Activated CD4-positive, alpha-beta T cell treated with anti-CD3 and anti-CD28 coated beads for 1 hour (primary cell): ENCODE results near the gene TMEM117.
"Not testable (repeated sequence)": the region's sequence is repeated elsewhere in the genome, so short reads cannot be mapped to it uniquely, and the experiment has no call there.

ENCODE experiments used
- DNase-seq: peaks from one replicate; pipeline ENCODE4 v3.0.0-alpha.2; 2020

TMEM117 gene

DNA sequence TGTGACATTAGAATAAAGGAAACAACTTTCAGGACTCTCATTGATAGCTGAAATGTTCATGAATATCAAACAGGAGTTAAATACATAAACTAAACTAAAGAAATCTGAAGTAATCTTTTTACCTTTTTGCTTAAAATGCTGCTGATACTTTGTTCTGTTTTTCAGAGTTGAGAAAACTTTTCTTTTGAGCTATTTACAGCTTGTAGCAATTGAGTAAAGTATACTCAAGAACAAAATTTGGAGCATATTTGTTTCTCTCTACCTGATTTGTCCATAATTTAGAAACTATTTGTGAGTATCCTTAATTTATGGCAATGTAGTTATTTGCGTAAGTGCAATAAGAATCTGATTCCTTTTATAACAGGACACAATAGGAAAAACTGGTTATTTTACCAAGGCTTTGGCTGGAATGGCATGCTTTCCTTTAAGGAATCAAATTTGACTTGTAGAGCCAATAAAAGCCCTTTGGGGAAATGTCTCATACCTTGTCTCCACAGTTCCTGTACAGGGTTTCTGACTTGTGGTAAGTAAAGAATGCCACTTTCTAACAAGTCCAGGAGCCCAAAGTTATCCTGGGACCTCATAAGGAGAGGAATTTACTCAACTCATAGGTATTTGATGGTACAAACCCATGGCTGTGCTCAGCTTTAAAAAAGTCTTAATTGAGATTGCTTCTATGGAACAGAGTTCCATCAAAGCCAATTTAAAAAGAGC lies 195.7 kb downstream of the TMEM117 start:
- no peak for DNase-seq

- no peak for DNase-seq
These were observed 199.0 kb downstream of the TMEM117 start for GRCh38 chr12:44034906-44035305.

DNA sequence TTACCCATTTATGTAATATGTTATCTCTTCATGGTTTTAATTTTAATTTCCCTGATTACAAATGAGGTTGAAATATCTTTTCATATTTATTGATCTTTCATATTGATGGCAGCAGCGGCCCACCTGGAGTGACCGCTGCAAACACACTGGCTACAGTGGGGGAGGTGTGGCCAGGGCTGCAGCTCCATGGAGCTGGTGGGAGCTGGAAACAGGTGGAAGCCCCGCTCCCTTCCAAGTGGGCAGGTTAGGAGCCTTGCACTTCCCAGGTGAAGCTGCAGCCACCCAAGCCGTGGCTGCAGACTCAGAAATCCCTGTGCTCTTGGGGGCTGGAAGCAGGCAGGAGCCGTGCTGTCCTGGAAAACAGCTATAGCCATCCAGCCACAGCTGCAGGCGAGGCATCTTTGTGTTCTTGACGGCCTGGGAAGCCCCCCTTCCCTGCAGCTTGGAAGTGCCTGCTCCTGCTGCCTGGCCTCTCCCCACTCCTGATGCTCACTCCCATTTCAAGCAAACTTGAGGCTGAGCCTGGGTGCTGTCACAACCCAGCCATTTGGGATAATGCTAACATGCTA lies 201.1 kb downstream of the TMEM117 start:
- no peak for DNase-seq

DNA sequence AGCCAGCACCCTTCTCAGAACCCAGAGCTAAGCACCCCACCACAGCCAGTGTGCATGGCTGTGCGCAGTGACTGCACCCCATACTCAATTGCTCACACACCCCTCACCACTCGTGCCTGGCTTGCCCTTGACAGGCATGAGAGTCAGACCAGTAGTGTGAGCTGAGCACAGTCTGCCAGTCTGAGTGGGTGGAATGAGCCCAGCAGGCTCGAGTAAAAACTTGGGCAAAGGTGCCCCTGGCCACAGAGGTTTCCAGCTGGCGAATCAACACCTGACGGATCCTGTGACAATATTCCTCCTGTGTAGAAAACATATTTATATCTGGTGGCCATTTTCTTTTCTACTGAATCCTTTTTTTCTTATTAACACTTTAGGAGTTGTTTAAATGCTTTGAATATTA lies 202.5 kb downstream of the TMEM117 start:
- no peak for DNase-seq

DNA sequence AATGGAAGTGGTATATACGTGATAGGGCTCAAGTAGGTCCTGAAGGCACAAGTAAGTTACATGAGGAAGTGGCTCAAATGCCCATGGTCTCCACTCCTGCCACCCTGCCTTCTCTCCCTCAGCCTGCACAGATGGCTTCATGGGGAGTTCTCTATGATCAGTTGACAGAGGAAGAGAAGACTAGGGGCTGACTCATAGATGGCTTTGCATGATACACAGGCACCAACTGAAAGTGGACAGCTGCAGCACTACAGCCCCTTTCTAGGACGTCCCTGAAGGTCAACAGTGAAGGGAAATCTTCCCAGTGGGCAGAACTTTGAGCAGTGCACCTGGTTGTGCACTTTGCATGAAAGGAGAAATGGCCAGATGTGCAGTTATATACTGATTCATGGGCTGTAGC lies 208.6 kb downstream of the TMEM117 start:
- not testable (repeated sequence) for DNase-seq

DNA sequence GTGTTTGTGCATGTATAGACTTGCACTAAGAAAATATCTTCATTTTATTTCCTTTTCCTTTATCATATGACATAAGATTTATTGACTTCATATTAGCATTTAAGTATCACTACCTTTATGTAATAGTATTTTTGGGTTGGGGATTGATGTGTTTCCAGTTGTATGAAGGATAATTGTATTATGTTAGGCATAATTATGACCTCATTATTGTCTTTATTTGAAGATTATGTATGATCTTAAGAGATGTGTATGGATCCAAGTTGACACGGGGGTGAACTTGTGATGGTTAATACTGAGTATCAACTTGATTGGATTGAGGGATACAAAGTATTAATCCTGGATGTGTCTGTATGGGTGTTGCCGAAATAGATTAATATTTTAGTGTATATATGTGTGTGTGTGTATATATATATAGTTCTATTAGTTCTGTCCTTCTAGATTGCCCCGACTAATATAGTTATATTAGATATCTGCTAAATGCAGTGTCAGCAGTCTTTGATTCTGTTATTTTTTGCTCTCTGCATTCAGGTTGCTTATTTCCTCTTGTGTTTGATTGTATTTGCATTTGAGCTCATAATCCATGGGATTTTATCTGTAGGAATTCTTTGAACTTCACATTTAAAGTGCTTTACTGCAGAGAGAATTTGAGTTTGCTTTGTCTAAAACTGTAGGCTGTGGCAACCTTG lies 211.0 kb downstream of the TMEM117 start:
- DNase-seq: no peak

- no peak for DNase-seq
These were observed 216.7 kb downstream of the TMEM117 start for GRCh38 chr12:44052554-44052953.

DNA sequence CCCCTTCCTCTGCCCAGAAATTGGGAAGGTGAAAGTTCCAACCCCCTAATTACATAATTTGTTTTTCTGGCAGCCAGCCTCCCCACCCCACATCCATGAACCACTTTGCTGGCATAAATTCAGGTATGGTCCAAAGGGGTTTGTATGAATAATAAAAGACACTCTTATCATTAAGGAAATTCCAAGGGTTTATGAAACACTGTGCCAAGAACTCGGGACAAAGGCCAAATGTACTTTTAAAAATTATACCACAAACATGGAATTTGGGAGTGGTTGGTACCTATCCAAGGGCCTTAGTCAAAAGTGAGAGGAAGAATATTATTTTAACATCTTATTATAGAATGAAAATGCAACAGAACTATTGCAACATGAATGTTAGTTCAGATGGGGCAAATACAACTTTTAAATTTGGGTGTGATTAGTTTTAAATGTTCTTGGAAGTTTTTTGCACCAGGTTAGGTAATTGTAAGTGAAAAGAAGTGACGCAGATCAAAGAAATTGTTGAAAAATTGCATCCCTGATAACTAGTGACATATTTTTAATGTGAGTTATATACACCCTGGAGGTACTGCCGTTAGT lies 217.8 kb downstream of the TMEM117 start:
- DNase-seq: no peak

DNA sequence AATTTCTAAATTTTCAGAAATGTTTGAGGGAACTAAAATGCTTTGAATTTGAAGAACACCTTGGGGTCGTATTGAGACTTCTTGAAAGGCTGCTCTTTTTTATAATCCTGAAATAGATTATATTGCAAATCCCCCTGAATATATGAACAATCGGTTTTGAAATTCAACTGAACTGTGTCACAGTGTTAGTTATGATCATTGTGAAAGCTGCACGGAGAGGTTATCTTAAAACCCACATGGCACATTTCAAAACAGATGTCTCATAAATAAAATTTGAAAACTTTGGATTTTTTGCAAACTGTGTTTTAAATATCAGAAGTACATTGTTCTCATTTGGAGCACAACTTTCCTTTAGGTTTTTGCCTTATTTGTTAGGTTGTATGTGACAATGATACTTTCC lies 218.4 kb downstream of the TMEM117 start:
- no peak for DNase-seq

GRCh38 chr12:44058366-44058765 lies 222.5 kb downstream of the TMEM117 start:
- DNase-seq: no peak

- no peak for DNase-seq
These were observed 223.6 kb downstream of the TMEM117 start for GRCh38 chr12:44059476-44059875.

GRCh38 chr12:44063671-44064070 lies 227.8 kb downstream of the TMEM117 start:
- no peak for DNase-seq

DNA sequence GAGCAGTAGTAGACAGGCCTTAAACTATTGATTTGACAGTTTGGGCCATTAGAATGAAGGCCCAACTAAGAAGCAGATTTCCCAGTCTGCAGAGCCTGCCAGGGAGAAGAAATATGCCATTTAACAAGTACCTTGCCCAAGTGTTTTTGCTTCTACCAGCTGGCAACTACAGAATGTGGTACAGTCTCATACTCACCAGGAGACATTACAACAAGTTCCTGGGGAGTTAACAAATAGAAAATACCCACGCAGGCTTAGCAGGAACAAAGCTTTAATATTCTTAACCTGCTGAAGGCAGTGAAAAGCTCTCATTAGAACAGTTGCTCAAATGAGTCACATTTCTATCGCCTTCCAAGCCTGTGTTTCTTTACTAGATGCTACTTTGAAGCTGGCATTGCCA lies 241.0 kb downstream of the TMEM117 start:
- no peak for DNase-seq

DNA sequence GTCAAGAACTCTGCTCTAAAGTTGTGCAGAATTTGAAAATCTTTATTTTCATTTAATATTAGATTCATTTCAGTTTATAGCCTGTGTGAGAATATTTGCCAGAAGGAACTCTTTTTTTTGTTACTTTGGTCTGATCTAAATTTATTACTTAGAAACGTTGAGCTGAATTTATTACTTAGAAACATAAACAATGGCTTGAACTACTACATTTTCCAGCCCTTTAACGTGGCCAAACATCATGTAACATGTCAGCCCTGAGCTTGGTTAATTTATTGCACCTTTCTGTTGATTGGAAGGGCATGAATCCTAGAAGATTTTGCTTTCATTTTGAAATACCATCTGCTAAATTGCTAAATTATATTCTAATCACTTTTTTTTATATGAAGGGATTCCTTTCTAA lies 241.4 kb downstream of the TMEM117 start:
- no peak for DNase-seq

GRCh38 chr12:44078273-44078672 lies 242.4 kb downstream of the TMEM117 start:
- no peak for DNase-seq

DNA sequence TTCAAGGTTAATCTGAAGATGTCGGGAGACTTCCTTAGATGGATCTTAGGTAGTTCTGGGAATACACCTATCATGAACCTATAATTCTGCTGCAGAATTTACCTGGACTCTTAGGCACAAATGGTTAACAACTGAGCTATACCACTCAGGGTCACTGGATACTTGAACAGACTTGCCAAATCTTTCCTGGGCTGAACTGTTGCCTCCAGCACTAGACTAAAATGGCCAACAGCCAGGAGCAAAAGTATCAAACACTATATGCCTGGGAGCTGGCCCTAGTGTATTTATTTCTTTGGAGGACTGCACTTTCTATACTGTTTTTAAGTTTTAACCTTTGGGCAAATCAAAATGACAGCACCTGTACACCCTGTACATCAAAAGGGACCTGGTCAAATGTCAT lies 252.8 kb downstream of the TMEM117 start:
- no peak for DNase-seq

- DNase-seq: no peak
These were observed 256.2 kb downstream of the TMEM117 start for GRCh38 chr12:44091948-44092606.

DNA sequence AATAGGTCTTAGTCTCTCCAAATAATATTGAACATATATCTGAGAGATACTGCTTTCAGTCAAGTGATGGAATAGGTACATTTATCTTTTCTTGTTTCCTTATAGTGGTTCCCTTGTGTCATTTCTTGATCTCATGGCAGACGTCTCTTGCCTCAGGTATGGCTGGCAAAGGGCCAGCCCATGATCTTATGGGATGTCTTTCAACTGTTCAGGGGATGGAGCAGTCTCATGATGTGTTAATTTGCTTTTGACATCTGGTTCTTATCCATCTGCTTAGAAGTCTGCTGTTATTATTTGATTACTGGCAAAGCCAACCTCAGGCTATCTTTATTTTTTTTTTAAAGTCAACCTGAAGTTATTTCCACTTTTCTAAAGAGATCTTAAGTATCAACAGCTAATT lies 262.9 kb downstream of the TMEM117 start:
- DNase-seq: no peak

GRCh38 chr12:44099486-44099885 lies 263.6 kb downstream of the TMEM117 start:
- DNase-seq: no peak

- no peak for DNase-seq
These were observed 264.4 kb downstream of the TMEM117 start for GRCh38 chr12:44100264-44100663.

- no peak for DNase-seq
These were observed 265.6 kb downstream of the TMEM117 start for GRCh38 chr12:44101475-44101874.

- DNase-seq: no peak
These were observed 279.0 kb downstream of the TMEM117 start for GRCh38 chr12:44114906-44115305.

GRCh38 chr12:44117337-44117736 lies 281.5 kb downstream of the TMEM117 start:
- no peak for DNase-seq

GRCh38 chr12:44118946-44119345 lies 283.1 kb downstream of the TMEM117 start:
- no peak for DNase-seq
